Measurements from ENCODE around the gene MMP25. TPM values are rescaled to one million over a fixed set of nuclear protein-coding genes. Genes with fewer than 3 reads are reported as not detected.

MMP25 gene
- total RNA-seq, 4 donors from 2014 or later = 0.51 to 0.87 (median 0.83) TPM; not detected in 1

DNA sequence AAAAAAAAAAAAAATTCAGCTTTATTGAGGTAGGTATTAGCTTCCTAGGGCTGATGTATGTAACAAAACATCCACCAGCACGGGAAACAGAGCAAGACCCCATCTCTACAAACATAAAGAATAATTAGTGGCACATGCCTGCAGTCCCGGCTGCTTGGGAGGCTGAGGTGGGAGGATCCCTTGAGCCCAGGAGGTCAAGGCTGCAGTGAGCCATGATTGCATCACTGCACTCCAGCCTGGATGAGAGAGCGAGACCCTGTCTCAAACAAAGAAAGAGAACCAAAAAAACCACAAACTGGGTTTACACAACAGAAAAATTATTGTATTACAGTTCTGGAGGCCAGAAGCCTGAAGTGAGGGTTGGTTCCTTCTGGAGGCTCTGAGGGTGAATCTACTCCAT, 4.0 kb upstream of the MMP25 start:
- WGBS = 93% methylated on average over 3 of the region's 3 CpGs
- H3K9me3 ChIP-seq = no peaks in the 10 kb centered on the region
- TF ChIP-seq POLR2AphosphoS5 (IDR thresholded peaks at IDR 0.05) = no peak
- TF ChIP-seq POLR2A (IDR thresholded peaks at IDR 0.05) = no peak
- TF ChIP-seq, protein P1, sequence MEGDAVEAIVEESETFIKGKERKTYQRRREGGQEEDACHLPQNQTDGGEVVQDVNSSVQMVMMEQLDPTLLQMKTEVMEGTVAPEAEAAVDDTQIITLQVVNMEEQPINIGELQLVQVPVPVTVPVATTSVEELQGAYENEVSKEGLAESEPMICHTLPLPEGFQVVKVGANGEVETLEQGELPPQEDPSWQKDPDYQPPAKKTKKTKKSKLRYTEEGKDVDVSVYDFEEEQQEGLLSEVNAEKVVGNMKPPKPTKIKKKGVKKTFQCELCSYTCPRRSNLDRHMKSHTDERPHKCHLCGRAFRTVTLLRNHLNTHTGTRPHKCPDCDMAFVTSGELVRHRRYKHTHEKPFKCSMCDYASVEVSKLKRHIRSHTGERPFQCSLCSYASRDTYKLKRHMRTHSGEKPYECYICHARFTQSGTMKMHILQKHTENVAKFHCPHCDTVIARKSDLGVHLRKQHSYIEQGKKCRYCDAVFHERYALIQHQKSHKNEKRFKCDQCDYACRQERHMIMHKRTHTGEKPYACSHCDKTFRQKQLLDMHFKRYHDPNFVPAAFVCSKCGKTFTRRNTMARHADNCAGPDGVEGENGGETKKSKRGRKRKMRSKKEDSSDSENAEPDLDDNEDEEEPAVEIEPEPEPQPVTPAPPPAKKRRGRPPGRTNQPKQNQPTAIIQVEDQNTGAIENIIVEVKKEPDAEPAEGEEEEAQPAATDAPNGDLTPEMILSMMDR (IDR thresholded peaks at IDR 0.05) = no peak
- TF ChIP-seq EP300 (IDR thresholded peaks at IDR 0.05) = no peak
- H3K27ac ChIP-seq = no peak overlapping the region
- no peak overlapping the region for H3K4me3 ChIP-seq
- H3K4me1 ChIP-seq = peaks cover 33% of the 10 kb centered on the region
- DNase-seq (ENCODE audit: low spot score in 2 of 2) = no peak
- no peaks in the 10 kb centered on the region for H3K36me3 ChIP-seq
- peaks cover 89% of the 10 kb centered on the region for H3K27me3 ChIP-seq

DNA sequence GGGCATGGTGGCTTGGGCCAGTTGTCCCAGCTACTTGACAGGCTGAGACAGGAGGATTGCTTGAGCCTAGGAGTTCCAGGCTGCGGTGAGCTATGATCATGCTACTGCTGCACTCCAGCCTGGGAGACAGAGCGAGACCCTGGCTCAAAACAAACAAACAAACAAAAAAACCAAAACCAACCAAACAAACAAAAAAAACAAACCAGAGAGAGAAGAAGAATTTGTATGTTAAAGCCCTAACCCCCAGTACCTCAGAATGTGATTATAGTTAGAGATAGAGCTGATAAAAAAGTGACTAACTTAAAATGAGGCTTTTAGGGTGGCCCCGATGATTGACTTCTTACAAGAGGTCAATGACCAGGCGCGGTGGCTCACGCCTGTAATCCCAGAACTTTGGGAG, 1.7 kb upstream of the MMP25 start:
- H3K27me3 ChIP-seq = peaks cover 89% of the 10 kb centered on the region
- 89% methylated on average over 6 of the region's 6 CpGs for WGBS
- H3K4me3 ChIP-seq = no peak overlapping the region

DNA sequence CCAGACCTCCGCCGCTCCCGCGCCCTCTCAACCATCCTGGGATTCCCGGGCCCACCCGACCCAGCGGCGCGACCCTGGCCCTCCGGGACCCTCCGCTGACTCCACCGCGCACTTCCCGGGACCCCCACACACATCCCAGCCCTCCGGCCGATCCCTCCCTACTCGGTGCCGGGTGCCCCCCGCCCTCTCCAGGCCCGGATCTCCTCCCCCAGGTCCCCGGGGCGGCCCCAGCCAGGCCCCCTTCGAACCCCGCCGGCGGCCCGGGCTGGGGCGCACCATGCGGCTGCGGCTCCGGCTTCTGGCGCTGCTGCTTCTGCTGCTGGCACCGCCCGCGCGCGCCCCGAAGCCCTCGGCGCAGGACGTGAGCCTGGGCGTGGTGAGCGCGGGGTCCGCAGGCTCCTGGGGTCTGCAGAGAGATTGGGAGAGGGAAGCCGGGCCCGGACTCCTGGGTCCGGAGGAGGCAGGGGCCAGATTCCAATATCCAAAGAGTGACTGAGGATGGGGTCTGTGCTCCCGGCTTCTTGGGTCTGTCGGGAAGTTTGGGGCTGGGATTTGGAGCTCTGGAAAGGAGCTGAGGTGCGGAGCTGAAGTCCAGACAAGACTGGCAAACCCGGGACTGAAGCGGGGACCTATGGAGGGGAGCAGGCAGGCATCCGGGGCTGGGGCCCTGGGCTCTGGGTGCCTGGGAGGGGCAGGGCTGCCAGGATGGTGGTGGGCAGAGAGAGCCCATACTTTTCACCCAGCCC, 453 bp downstream of the MMP25 start:
- H3K4me1 ChIP-seq = peaks cover 25% of the 10 kb centered on the region
- H3K27me3 ChIP-seq = peaks cover 74% of the 10 kb centered on the region
- 0% methylated on average over 20 of the region's 54 CpGs for WGBS
- no peak for TF ChIP-seq POLR2AphosphoS5 (IDR thresholded peaks at IDR 0.05)
- no peak for TF ChIP-seq EP300 (IDR thresholded peaks at IDR 0.05)
- TF ChIP-seq, protein P1 (IDR thresholded peaks at IDR 0.05) = no peak
- TF ChIP-seq POLR2A (IDR thresholded peaks at IDR 0.05) = no peak
- no peak overlapping the region for H3K27ac ChIP-seq
- no peak for DNase-seq (ENCODE audit: low spot score in 2 of 2)
- no peaks in the 10 kb centered on the region for H3K36me3 ChIP-seq
- peak overlapping the region; percentile 60 for H3K4me3 ChIP-seq
- H3K9me3 ChIP-seq = no peaks in the 10 kb centered on the region

More for the DNA sequence above, 1.7 kb upstream of the MMP25 start:
- H3K36me3 ChIP-seq = no peaks in the 10 kb centered on the region
- H3K27ac ChIP-seq = no peak overlapping the region
- no peak for DNase-seq (ENCODE audit: low spot score in 2 of 2)
- H3K4me1 ChIP-seq = peaks cover 25% of the 10 kb centered on the region
- TF ChIP-seq POLR2AphosphoS5 (IDR thresholded peaks at IDR 0.05) (no peak), POLR2A (IDR thresholded peaks at IDR 0.05) (no peak), EP300 (IDR thresholded peaks at IDR 0.05) (no peak)
- TF ChIP-seq, protein P1 (IDR thresholded peaks at IDR 0.05) = no peak
- H3K9me3 ChIP-seq = no peaks in the 10 kb centered on the region

DNA sequence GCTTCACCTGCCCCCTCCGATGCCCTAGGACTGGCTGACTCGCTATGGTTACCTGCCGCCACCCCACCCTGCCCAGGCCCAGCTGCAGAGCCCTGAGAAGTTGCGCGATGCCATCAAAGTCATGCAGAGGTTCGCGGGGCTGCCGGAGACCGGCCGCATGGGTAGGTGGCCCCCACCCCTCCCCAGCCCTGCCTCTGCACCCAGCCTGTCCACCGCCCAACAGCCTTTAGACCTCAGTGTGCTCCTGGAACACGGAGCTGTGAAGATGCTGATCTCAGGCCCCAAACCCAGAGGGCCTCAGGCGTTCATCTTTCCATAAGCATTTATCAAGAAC, 993 bp downstream of the MMP25 start:
- no peak for DNase-seq (ENCODE audit: low spot score in 2 of 2)
- WGBS = 25% methylated on average over 11 of the region's 13 CpGs
- Histone ChIP-seq H3K4me1 (peaks cover 25% of the 10 kb centered on the region), H3K27ac (no peak overlapping the region), H3K4me3 (no peak overlapping the region), H3K36me3 (no peaks in the 10 kb centered on the region), H3K27me3 (peaks cover 74% of the 10 kb centered on the region), H3K9me3 (no peaks in the 10 kb centered on the region)
- TF ChIP-seq POLR2AphosphoS5 (IDR thresholded peaks at IDR 0.05) (no peak), EP300 (IDR thresholded peaks at IDR 0.05) (no peak), POLR2A (IDR thresholded peaks at IDR 0.05) (no peak)
- TF ChIP-seq, protein P1 (IDR thresholded peaks at IDR 0.05) = no peak

DNA sequence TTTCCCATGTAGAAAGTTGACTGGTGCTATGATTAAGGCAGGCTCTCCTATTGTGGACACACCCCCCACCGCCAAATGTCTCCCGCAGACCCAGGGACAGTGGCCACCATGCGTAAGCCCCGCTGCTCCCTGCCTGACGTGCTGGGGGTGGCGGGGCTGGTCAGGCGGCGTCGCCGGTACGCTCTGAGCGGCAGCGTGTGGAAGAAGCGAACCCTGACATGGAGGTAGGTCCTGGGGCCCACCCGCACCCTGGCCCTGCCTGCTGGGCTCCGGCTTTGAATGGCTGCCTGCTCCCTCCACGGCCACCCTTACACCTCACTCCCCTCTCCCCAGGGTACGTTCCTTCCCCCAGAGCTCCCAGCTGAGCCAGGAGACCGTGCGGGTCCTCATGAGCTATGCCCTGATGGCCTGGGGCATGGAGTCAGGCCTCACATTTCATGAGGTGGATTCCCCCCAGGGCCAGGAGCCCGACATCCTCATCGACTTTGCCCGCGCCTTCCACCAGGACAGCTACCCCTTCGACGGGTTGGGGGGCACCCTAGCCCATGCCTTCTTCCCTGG, 3.6 kb downstream of the MMP25 start:
- Histone ChIP-seq H3K4me3 (no peak overlapping the region), H3K27ac (no peak overlapping the region), H3K36me3 (no peaks in the 10 kb centered on the region), H3K27me3 (peaks cover 53% of the 10 kb centered on the region), H3K9me3 (no peaks in the 10 kb centered on the region), H3K4me1 (peaks cover 24% of the 10 kb centered on the region)
- WGBS = 68% methylated on average over 8 of the region's 26 CpGs
- TF ChIP-seq POLR2A (IDR thresholded peaks at IDR 0.05) = no peak
- DNase-seq (ENCODE audit: low spot score in 2 of 2) = no peak
